HepG2 (cell line): ENCODE measurements around the gene AVPR2. TPM values are rescaled to one million over a fixed set of nuclear protein-coding genes. Genes with fewer than 3 reads are reported as not detected.

ENCODE experiments used
- AGO2 ChIP-seq: fragments of 200-400 bp; formaldehyde crosslinking; optimal IDR thresholded peaks from 2 replicates; pipeline ENCODE3; 2017; ENCODE audit warnings: mild to moderate bottlenecking, low read depth, low read length, moderate library complexity
- ATF7-NPFF ChIP-seq: sonication (generic); formaldehyde crosslinking; IDR thresholded peaks from 2 replicates; pipeline ENCODE4 v1.8.1; 2023; ENCODE audit warnings: mild to moderate bottlenecking, low read depth, missing genetic modification reagents, moderate library complexity
- DR1 ChIP-seq: sonication (generic); formaldehyde crosslinking; IDR thresholded peaks from 2 replicates; pipeline ENCODE4 v1.8.0; 2021; ENCODE audit warnings: mild to moderate bottlenecking, missing genetic modification reagents, inconsistent platforms
- ELF1 ChIP-seq: sonication (generic); formaldehyde crosslinking; IDR thresholded peaks from 2 replicates; pipeline ENCODE4 v1.4.0; 2020; ENCODE audit warnings: missing genetic modification reagents
- GRHL1 ChIP-seq: sonication (generic); formaldehyde crosslinking; conservative IDR thresholded peaks from 2 replicates; pipeline ENCODE4 v1.8.0; 2022; ENCODE audit warnings: missing genetic modification reagents
- KDM2A ChIP-seq: sonication (generic); formaldehyde crosslinking; IDR thresholded peaks from 2 replicates; pipeline ENCODE4 v1.4.0; 2020; ENCODE audit warnings: low read depth, missing genetic modification reagents, borderline replicate concordance
- MAZ ChIP-seq, 2 experiments: sonication (generic) in 1 of 2; formaldehyde crosslinking in 1 of 2; IDR thresholded peaks; 2 replicates each; pipeline versions ENCODE4 v1.5.0 to v1.6.1; 2012 to 2020; ENCODE audit warnings: low read depth in 2 of 2, mild to moderate bottlenecking in 2 of 2, borderline replicate concordance in 1 of 2, improper control_type of control experiment in 1 of 2, low read length in 1 of 2, missing genetic modification reagents in 1 of 2, moderate library complexity in 1 of 2
- MIXL1 ChIP-seq: IDR thresholded peaks from 2 replicates; pipeline ENCODE4 v1.6.1; 2016
- SKIL ChIP-seq: sonication (generic); formaldehyde crosslinking; IDR thresholded peaks from 2 replicates; pipeline ENCODE4 v1.8.0; 2022; ENCODE audit warnings: missing genetic modification reagents, mild to moderate bottlenecking, moderate library complexity, borderline replicate concordance
- TEAD3 ChIP-seq: optimal IDR thresholded peaks from 2 replicates; pipeline ENCODE3; 2016; ENCODE audit warnings: borderline replicate concordance
- TGIF2 ChIP-seq: IDR thresholded peaks from 2 replicates; pipeline ENCODE4 v1.6.1; 2016; ENCODE audit warnings: control low read depth, missing compliant biosample characterization
- ZNF276 ChIP-seq: sonication (generic); formaldehyde crosslinking; IDR thresholded peaks from 2 replicates; pipeline ENCODE4 v1.4.0; 2020; ENCODE audit warnings: mild to moderate bottlenecking, low read depth, missing genetic modification reagents
- ZNF296 ChIP-seq: sonication (generic); formaldehyde crosslinking; conservative IDR thresholded peaks from 2 replicates; pipeline ENCODE4 v1.5.0; 2020; ENCODE audit warnings: mild to moderate bottlenecking, missing genetic modification reagents
- ZNF337 ChIP-seq: sonication (generic); formaldehyde crosslinking; IDR thresholded peaks from 2 replicates; pipeline ENCODE4 v1.5.1; 2020; ENCODE audit warnings: missing genetic modification reagents, low read depth, mild to moderate bottlenecking, borderline replicate concordance
- ZNF33B ChIP-seq: sonication (generic); formaldehyde crosslinking; IDR thresholded peaks from 2 replicates; pipeline ENCODE4 v1.5.1; 2020; ENCODE audit warnings: mild to moderate bottlenecking, missing genetic modification reagents
- ZNF562 ChIP-seq: sonication (generic); formaldehyde crosslinking; IDR thresholded peaks from 2 replicates; pipeline ENCODE4 v1.8.0; 2022; ENCODE audit warnings: missing genetic modification reagents, borderline replicate concordance
- polyA plus RNA-seq, 8 experiments: library from polyadenylated mRNA; depleted of rRNA in 3 of 8; stranded (reverse) in 7 of 8; unstranded in 1 of 8; fragments of >200 nt; fragmentation: Illumina TruSeq in 4 of 8; extraction: Trizol in 4 of 8; gene quantifications; 2 replicates each; pipeline versions ENCODE4 v1.2.1 to v1.2.3, GENCODE V29; 2011 to 2016; ENCODE audit warnings: low read depth in 4 of 8, missing spikeins in 1 of 8, mixed read lengths in 1 of 8; ENCODE audit not compliant: insufficient read depth in 1 of 8
- total RNA-seq, 5 experiments: library from RNA; depleted of rRNA; stranded (reverse); fragments of >200 nt; fragmentation: Illumina TruSeq; extraction: Trizol; gene quantifications; 2 replicates each; pipeline ENCODE4 v1.2.3, GENCODE V29; 2016; ENCODE audit warnings: low read depth in 1 of 5
- TF ChIP-seq, protein P1 (sequence below): sonication (generic); formaldehyde crosslinking; IDR thresholded peaks from 2 replicates; pipeline ENCODE4; 2020; ENCODE audit warnings: missing genetic modification reagents, mild to moderate bottlenecking, borderline replicate concordance

AVPR2 gene
- total and polyA plus RNA-seq, 2 of the 13 experiments (the other 11 are each of a cell fraction or from before 2014, with no cell fraction given), result not detected

GRCh38 chrX:153947009-153947769 is 42.7 kb downstream of the AVPR2 start (continued):
- TF ChIP-seq, protein P1, sequence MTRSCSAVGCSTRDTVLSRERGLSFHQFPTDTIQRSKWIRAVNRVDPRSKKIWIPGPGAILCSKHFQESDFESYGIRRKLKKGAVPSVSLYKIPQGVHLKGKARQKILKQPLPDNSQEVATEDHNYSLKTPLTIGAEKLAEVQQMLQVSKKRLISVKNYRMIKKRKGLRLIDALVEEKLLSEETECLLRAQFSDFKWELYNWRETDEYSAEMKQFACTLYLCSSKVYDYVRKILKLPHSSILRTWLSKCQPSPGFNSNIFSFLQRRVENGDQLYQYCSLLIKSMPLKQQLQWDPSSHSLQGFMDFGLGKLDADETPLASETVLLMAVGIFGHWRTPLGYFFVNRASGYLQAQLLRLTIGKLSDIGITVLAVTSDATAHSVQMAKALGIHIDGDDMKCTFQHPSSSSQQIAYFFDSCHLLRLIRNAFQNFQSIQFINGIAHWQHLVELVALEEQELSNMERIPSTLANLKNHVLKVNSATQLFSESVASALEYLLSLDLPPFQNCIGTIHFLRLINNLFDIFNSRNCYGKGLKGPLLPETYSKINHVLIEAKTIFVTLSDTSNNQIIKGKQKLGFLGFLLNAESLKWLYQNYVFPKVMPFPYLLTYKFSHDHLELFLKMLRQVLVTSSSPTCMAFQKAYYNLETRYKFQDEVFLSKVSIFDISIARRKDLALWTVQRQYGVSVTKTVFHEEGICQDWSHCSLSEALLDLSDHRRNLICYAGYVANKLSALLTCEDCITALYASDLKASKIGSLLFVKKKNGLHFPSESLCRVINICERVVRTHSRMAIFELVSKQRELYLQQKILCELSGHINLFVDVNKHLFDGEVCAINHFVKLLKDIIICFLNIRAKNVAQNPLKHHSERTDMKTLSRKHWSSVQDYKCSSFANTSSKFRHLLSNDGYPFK, result no peak
- no peak for TF ChIP-seq ZNF33B (CRISPR knock-in tag)
- TF ChIP-seq ELF1 (CRISPR knock-in tag), result peak; percentile 55
- TF ChIP-seq DR1 (CRISPR knock-in tag), result no peak
- TF ChIP-seq TGIF2 (CRISPR knock-in tag), result no peak
- no peak for TF ChIP-seq MIXL1
- TF ChIP-seq ATF7-NPFF (CRISPR knock-in tag), result no peak
- TF ChIP-seq GRHL1, result no peak
- no peak for TF ChIP-seq MAZ (IDR thresholded peaks at IDR 0.05; ENCODE audit: borderline replicate concordance, low read depth, low read length)
- TF ChIP-seq MAZ (CRISPR knock-in tag; IDR thresholded peaks at IDR 0.05; ENCODE audit: low read depth), result no peak
- no peak for TF ChIP-seq SKIL (CRISPR knock-in tag)
- TF ChIP-seq AGO2, result peak; percentile 78
- no peak for TF ChIP-seq ZNF276 (CRISPR knock-in tag)
- no peak for TF ChIP-seq ZNF296 (CRISPR knock-in tag)
- peak; percentile 35 for TF ChIP-seq TEAD3 (CRISPR knock-in tag)
- no peak for TF ChIP-seq ZNF562
- TF ChIP-seq ZNF337, result no peak
- peak; percentile 81 for TF ChIP-seq KDM2A (CRISPR knock-in tag)
